GM11168 (cell line): ENCODE data around the gene PFDN1.

Experiments
- in situ Hi-C: fragments of 300-500 bp; cut with MboI; formaldehyde crosslinking; loops from one replicate; pipeline ENCODE4 v1.12.0; 2022; ENCODE audit warnings: low sequenced_read_pairs; ENCODE audit not compliant: unreplicated experiment

The PFDN1 gene

GRCh38 chr5:140329739-140330481 is 27.0 kb upstream of the PFDN1 start:
- in situ Hi-C loops: no loop called here

- in situ Hi-C loops: no loop called here
Measured at GRCh38 chr5:140328036-140328764, 25.3 kb upstream of the PFDN1 start.

- in situ Hi-C loops: no loop called here
Measured at GRCh38 chr5:140327589-140327988, 24.7 kb upstream of the PFDN1 start.

- in situ Hi-C loops: no loop called here
Measured at GRCh38 chr5:140325486-140325885, 22.6 kb upstream of the PFDN1 start.

- in situ Hi-C loops: no loop called here
Measured at GRCh38 chr5:140324617-140325241, 21.8 kb upstream of the PFDN1 start.

- in situ Hi-C loops: no loop called here
Measured at GRCh38 chr5:140324041-140324600, 21.2 kb upstream of the PFDN1 start.

- in situ Hi-C loops: no loop called here
Measured at GRCh38 chr5:140322751-140323731, 20.1 kb upstream of the PFDN1 start.

GRCh38 chr5:140321796-140322195 is 18.9 kb upstream of the PFDN1 start:
- in situ Hi-C loops: no loop called here

- in situ Hi-C loops: no loop called here
Measured at GRCh38 chr5:140319833-140320232, 16.9 kb upstream of the PFDN1 start.

- in situ Hi-C loops: no loop called here
Measured at GRCh38 chr5:140318792-140319191, 15.9 kb upstream of the PFDN1 start.

- in situ Hi-C loops: no loop called here
Measured at GRCh38 chr5:140317859-140318258, 15.0 kb upstream of the PFDN1 start.

GRCh38 chr5:140312791-140313189 is 9.9 kb upstream of the PFDN1 start:
- in situ Hi-C loops: no loop called here

GRCh38 chr5:140312067-140312790 is 9.3 kb upstream of the PFDN1 start:
- in situ Hi-C loops: no loop called here

GRCh38 chr5:140311011-140311467 is 8.1 kb upstream of the PFDN1 start:
- in situ Hi-C loops: no loop called here

GRCh38 chr5:140310434-140310833 is 7.5 kb upstream of the PFDN1 start:
- in situ Hi-C loops: no loop called here

- in situ Hi-C loops: no loop called here
Measured at GRCh38 chr5:140309706-140310249, 6.9 kb upstream of the PFDN1 start.

GRCh38 chr5:140305471-140305870 is 2.6 kb upstream of the PFDN1 start:
- in situ Hi-C loops: no loop called here

GRCh38 chr5:140303966-140304365 is 1.1 kb upstream of the PFDN1 start:
- in situ Hi-C loops: no loop called here

GRCh38 chr5:140301136-140301535 is 1.8 kb downstream of the PFDN1 start:
- in situ Hi-C loops: no loop called here
